Activated T-helper 2 cell treated with anti-CD3 and anti-CD28 coated beads, Interferon-gamma antibody, Interleukin-2, Interleukin-4, amounts not matched to agents 10 μg/mL and 5 μg/mL and 100 μg/mL, durations not matched to agents 14 hours and 24 hours and 36 hours (primary cell): ENCODE data around the gene SDC3. TPM values are rescaled to one million over a fixed set of nuclear protein-coding genes. Genes with fewer than 3 reads are reported as not detected.
"Not testable (repeated sequence)": the region's sequence is repeated elsewhere in the genome, so short reads cannot be mapped to it uniquely, and the experiment has no call there.

Experiments
- DNase-seq: peaks from one replicate; pipeline ENCODE4 v3.0.0; 2021; ENCODE audit warnings: low spot score
- H3K27ac Mint-ChIP-seq: one replicate; pipeline ENCODE4 v1.8.0; 2021; ENCODE audit warnings: mixed read lengths
- H3K27me3 Mint-ChIP-seq: one replicate; pipeline ENCODE4 v1.8.0; 2021; ENCODE audit warnings: low read depth, mixed read lengths
- H3K36me3 Mint-ChIP-seq: one replicate; pipeline ENCODE4 v1.8.0; 2021; ENCODE audit warnings: low read depth, mixed read lengths
- H3K4me1 Mint-ChIP-seq: one replicate; pipeline ENCODE4 v1.8.0; 2021; ENCODE audit warnings: low read depth, mixed read lengths
- H3K4me3 Mint-ChIP-seq: one replicate; pipeline ENCODE4 v1.8.0; 2021; ENCODE audit warnings: low read depth, mild to moderate bottlenecking, moderate library complexity, mixed read lengths
- H3K9me3 Mint-ChIP-seq: one replicate; pipeline ENCODE4 v1.8.0; 2021; ENCODE audit warnings: mixed read lengths
- intact Hi-C: fragments of 100-400 bp; cut with micrococcal nuclease; formaldehyde crosslinking; loops from one replicate; pipeline ENCODE4 v1.15.1; 2023
- total RNA-seq: library from RNA; stranded (reverse); gene quantifications from 2 replicates; pipeline ENCODE4 v1.2.3, GENCODE V29; 2022

Gene SDC3
- total RNA-seq, result 0.46 and 0.92 TPM in 2 replicates

- Mint-ChIP-seq H3K27ac (peak within 1 kb of the TSS; percentile 38), H3K4me1 (peaks cover 11% of the 10 kb centered on the region), H3K27me3 (peaks cover 46% of the 10 kb centered on the region), H3K4me3 (peak within 1 kb of the TSS; percentile 81), H3K9me3 (no peaks in the 10 kb centered on the region), H3K36me3 (no peaks in the 10 kb centered on the region)
- intact Hi-C loops, result no loop called here
- no peak for DNase-seq
Measured at GRCh38 chr1:30908696-30909364, at the start of gene SDC3. SDC3 (minus strand) TSS chr1:30908758; CDS start chr1:30908586, 172 bp downstream.

- intact Hi-C loops, result no loop called here
Measured at GRCh38 chr1:30957560-30958222, 49.1 kb upstream of the SDC3 start.

GRCh38 chr1:30955448-30956015 lies 47.0 kb upstream of the SDC3 start:
- H3K27me3 Mint-ChIP-seq, result no peaks in the 10 kb centered on the region
- no peak overlapping the region for H3K4me3 Mint-ChIP-seq
- H3K27ac Mint-ChIP-seq, result no peak overlapping the region
- intact Hi-C loops, result no loop called here
- no peaks in the 10 kb centered on the region for H3K9me3 Mint-ChIP-seq
- no peak for DNase-seq
- H3K36me3 Mint-ChIP-seq, result peaks cover 88% of the 10 kb centered on the region
- H3K4me1 Mint-ChIP-seq, result peaks cover 27% of the 10 kb centered on the region

More at GRCh38 chr1:30957560-30958222, 49.1 kb upstream of the SDC3 start:
- Mint-ChIP-seq H3K36me3 (peaks cover 79% of the 10 kb centered on the region), H3K27me3 (no peaks in the 10 kb centered on the region), H3K27ac (no peak overlapping the region), H3K4me3 (no peak overlapping the region), H3K9me3 (no peaks in the 10 kb centered on the region), H3K4me1 (peaks cover 18% of the 10 kb centered on the region)
- DNase-seq, result no peak

GRCh38 chr1:30953685-30954084 lies 45.1 kb upstream of the SDC3 start:
- H3K27ac Mint-ChIP-seq, result no peak overlapping the region
- H3K9me3 Mint-ChIP-seq, result no peaks in the 10 kb centered on the region
- peaks cover 21% of the 10 kb centered on the region for H3K4me1 Mint-ChIP-seq
- no peak for DNase-seq
- peaks cover 86% of the 10 kb centered on the region for H3K36me3 Mint-ChIP-seq
- no peak overlapping the region for H3K4me3 Mint-ChIP-seq
- intact Hi-C loops, result no loop called here
- no peaks in the 10 kb centered on the region for H3K27me3 Mint-ChIP-seq

- intact Hi-C loops, result no loop called here
- H3K27me3 Mint-ChIP-seq, result no peaks in the 10 kb centered on the region
- no peak overlapping the region for H3K4me3 Mint-ChIP-seq
- H3K27ac Mint-ChIP-seq, result no peak overlapping the region
- peaks cover 13% of the 10 kb centered on the region for H3K4me1 Mint-ChIP-seq
- no peaks in the 10 kb centered on the region for H3K9me3 Mint-ChIP-seq
- DNase-seq, result no peak
- H3K36me3 Mint-ChIP-seq, result peaks cover 87% of the 10 kb centered on the region
Measured at GRCh38 chr1:30952098-30952497, 43.5 kb upstream of the SDC3 start.

- peaks cover 13% of the 10 kb centered on the region for H3K4me1 Mint-ChIP-seq
- H3K4me3 Mint-ChIP-seq, result no peak overlapping the region
- H3K27ac Mint-ChIP-seq, result no peak overlapping the region
- no peak for DNase-seq
- peaks cover 83% of the 10 kb centered on the region for H3K36me3 Mint-ChIP-seq
- intact Hi-C loops, result no loop called here
- H3K9me3 Mint-ChIP-seq, result no peaks in the 10 kb centered on the region
- no peaks in the 10 kb centered on the region for H3K27me3 Mint-ChIP-seq
Measured at GRCh38 chr1:30950700-30951099, 42.1 kb upstream of the SDC3 start.

GRCh38 chr1:30950053-30950452 lies 41.5 kb upstream of the SDC3 start:
- Mint-ChIP-seq H3K9me3 (no peaks in the 10 kb centered on the region), H3K4me3 (no peak overlapping the region), H3K36me3 (peaks cover 89% of the 10 kb centered on the region), H3K27me3 (no peaks in the 10 kb centered on the region), H3K27ac (no peak overlapping the region), H3K4me1 (peaks cover 13% of the 10 kb centered on the region)
- intact Hi-C loops, result no loop called here
- no peak for DNase-seq

GRCh38 chr1:30949487-30949838 lies 40.9 kb upstream of the SDC3 start:
- Mint-ChIP-seq H3K4me1 (peaks cover 13% of the 10 kb centered on the region), H3K36me3 (peaks cover 90% of the 10 kb centered on the region)
- H3K9me3 Mint-ChIP-seq, H3K4me3 Mint-ChIP-seq, H3K27ac Mint-ChIP-seq, H3K27me3 Mint-ChIP-seq, DNase-seq, intact Hi-C loops: not testable (repeated sequence)

- DNase-seq, intact Hi-C loops, H3K27ac Mint-ChIP-seq, H3K9me3 Mint-ChIP-seq, H3K4me3 Mint-ChIP-seq, H3K27me3 Mint-ChIP-seq: not testable (repeated sequence)
- Mint-ChIP-seq H3K4me1 (peaks cover 13% of the 10 kb centered on the region), H3K36me3 (peaks cover 89% of the 10 kb centered on the region)
Measured at GRCh38 chr1:30948813-30949486, 40.4 kb upstream of the SDC3 start.

GRCh38 chr1:30948278-30948677 lies 39.7 kb upstream of the SDC3 start:
- Mint-ChIP-seq H3K4me3 (no peak overlapping the region), H3K4me1 (peaks cover 13% of the 10 kb centered on the region), H3K36me3 (peaks cover 88% of the 10 kb centered on the region), H3K9me3 (no peaks in the 10 kb centered on the region), H3K27me3 (no peaks in the 10 kb centered on the region), H3K27ac (no peak overlapping the region)
- no peak for DNase-seq
- intact Hi-C loops, result no loop called here

GRCh38 chr1:30947212-30947611 lies 38.7 kb upstream of the SDC3 start:
- intact Hi-C loops, result no loop called here
- H3K9me3 Mint-ChIP-seq, result no peaks in the 10 kb centered on the region
- no peak for DNase-seq
- H3K4me3 Mint-ChIP-seq, result no peak overlapping the region
- H3K27me3 Mint-ChIP-seq, result no peaks in the 10 kb centered on the region
- peaks cover 84% of the 10 kb centered on the region for H3K36me3 Mint-ChIP-seq
- no peak overlapping the region for H3K27ac Mint-ChIP-seq
- peaks cover 7% of the 10 kb centered on the region for H3K4me1 Mint-ChIP-seq

GRCh38 chr1:30942326-30942963 lies 33.9 kb upstream of the SDC3 start:
- Mint-ChIP-seq H3K9me3 (no peaks in the 10 kb centered on the region), H3K36me3 (peaks cover 73% of the 10 kb centered on the region), H3K27me3 (no peaks in the 10 kb centered on the region), H3K4me1 (no peaks in the 10 kb centered on the region), H3K27ac (no peak overlapping the region), H3K4me3 (no peak overlapping the region)
- intact Hi-C loops, result no loop called here
- no peak for DNase-seq
